Liver (tissue), 9 donors: ENCODE measurements around the gene TNNT3. TPM values are rescaled to one million over a fixed set of nuclear protein-coding genes. Genes with fewer than 3 reads are reported as not detected.

ENCODE experiments used
- DNase-seq: peaks from one replicate; pipeline ENCODE4 v3.0.0-alpha.2; 2017; ENCODE audit warnings: low spot score
- H3K27ac ChIP-seq, 2 donors: one replicate each; pipeline ENCODE4 v1.7.0; 2013; ENCODE audit warnings: inconsistent platforms in 2 of 2, low read length in 2 of 2, control low read depth in 1 of 2, low read depth in 1 of 2, mild to moderate bottlenecking in 1 of 2
- H3K27me3 ChIP-seq, 4 donors: one replicate each; pipeline versions ENCODE4 v1.6.1 to v1.7.0; 2013; ENCODE audit warnings: low read length in 3 of 4, inconsistent platforms in 1 of 4, mild to moderate bottlenecking in 1 of 4, moderate library complexity in 1 of 4; ENCODE audit not compliant: control insufficient read depth in 4 of 4, insufficient read depth in 4 of 4
- H3K36me3 ChIP-seq, 4 donors: one replicate each; pipeline versions ENCODE4 v1.6.1 to v1.7.0; 2013; ENCODE audit warnings: low read length in 3 of 4, mild to moderate bottlenecking in 3 of 4, low read depth in 1 of 4, moderate library complexity in 1 of 4; ENCODE audit not compliant: control insufficient read depth in 4 of 4, insufficient read depth in 3 of 4
- H3K4me1 ChIP-seq, 4 donors: one replicate each; pipeline versions ENCODE4 v1.6.1 to v1.7.0; 2013; ENCODE audit warnings: low read length in 3 of 4, mild to moderate bottlenecking in 3 of 4, moderate library complexity in 1 of 4; ENCODE audit not compliant: control insufficient read depth in 4 of 4, insufficient read depth in 4 of 4
- H3K4me3 ChIP-seq, 3 donors: one replicate each; pipeline versions ENCODE4 v1.6.1 to v1.7.0; 2013; ENCODE audit warnings: low read length in 3 of 3, control low read depth in 1 of 3, low read depth in 1 of 3, mild to moderate bottlenecking in 1 of 3
- H3K9ac ChIP-seq, 2 donors: one replicate each; pipeline ENCODE4 v1.7.0; 2013; ENCODE audit warnings: low read length in 2 of 2, mild to moderate bottlenecking in 2 of 2, moderate library complexity in 2 of 2, control low read depth in 1 of 2, low read depth in 1 of 2
- H3K9me3 ChIP-seq, 4 donors: one replicate each; pipeline versions ENCODE4 v1.6.1 to v1.7.0; 2013; ENCODE audit warnings: low read length in 3 of 4; ENCODE audit not compliant: control insufficient read depth in 4 of 4
- CTCF ChIP-seq: fragments of 150-350 bp; IDR thresholded peaks from 2 replicates; pipeline ENCODE4 v1.5.1; 2017; ENCODE audit warnings: improper control_type of control experiment, low read depth, low read length; ENCODE audit not compliant: missing input control
- EGR1 ChIP-seq, 2 donors: IDR thresholded peaks; 2 replicates each; pipeline ENCODE4 v1.6.1; 2016 to 2018; ENCODE audit warnings: antibody characterized with exemption in 2 of 2, low read depth in 2 of 2
- FOXA1 ChIP-seq: IDR thresholded peaks from 2 replicates; pipeline ENCODE4 v1.6.1; 2016; ENCODE audit warnings: antibody characterized with exemption
- FOXA2 ChIP-seq: IDR thresholded peaks from 2 replicates; pipeline ENCODE4 v1.6.1; 2016; ENCODE audit warnings: antibody characterized with exemption
- GABPA ChIP-seq, 2 donors: IDR thresholded peaks in 1 of 2; conservative IDR thresholded peaks in 1 of 2; 2 replicates each; pipeline ENCODE4 v1.6.1; 2016; ENCODE audit warnings: antibody characterized with exemption in 2 of 2, mild to moderate bottlenecking in 1 of 2, moderate library complexity in 1 of 2
- HNF4A ChIP-seq, 2 donors: conservative IDR thresholded peaks; 2 replicates each; pipeline ENCODE4 v1.6.1; 2016; ENCODE audit warnings: antibody characterized with exemption in 2 of 2, mild to moderate bottlenecking in 2 of 2
- JUND ChIP-seq, 2 donors: IDR thresholded peaks; 2 replicates each; pipeline ENCODE4 v1.6.1; 2016; ENCODE audit warnings: antibody characterized with exemption in 2 of 2
- MAX ChIP-seq: IDR thresholded peaks from 2 replicates; pipeline ENCODE4 v1.6.1; 2016; ENCODE audit warnings: antibody characterized with exemption
- NR2F2 ChIP-seq: IDR thresholded peaks from 2 replicates; pipeline ENCODE4 v1.6.1; 2016; ENCODE audit warnings: antibody characterized with exemption
- RAD21 ChIP-seq, 2 donors: IDR thresholded peaks; 2 replicates each; pipeline ENCODE4 v1.6.1; 2016; ENCODE audit warnings: antibody characterized with exemption in 2 of 2, mild to moderate bottlenecking in 2 of 2
- REST ChIP-seq: IDR thresholded peaks from 2 replicates; pipeline ENCODE4 v1.6.1; 2016; ENCODE audit warnings: antibody characterized with exemption, mild to moderate bottlenecking
- RXRA ChIP-seq, 2 donors: IDR thresholded peaks; 2 replicates each; pipeline ENCODE4 v1.6.1; 2017 to 2018; ENCODE audit warnings: antibody characterized with exemption in 2 of 2, mild to moderate bottlenecking in 1 of 2
- SP1 ChIP-seq: IDR thresholded peaks from 2 replicates; pipeline ENCODE4 v1.6.1; 2018; ENCODE audit warnings: antibody characterized with exemption, mild to moderate bottlenecking
- TAF1 ChIP-seq: conservative IDR thresholded peaks from 2 replicates; pipeline ENCODE4 v1.6.1; 2016; ENCODE audit warnings: antibody characterized with exemption, mild to moderate bottlenecking
- YY1 ChIP-seq: IDR thresholded peaks from 2 replicates; pipeline ENCODE4 v1.6.1; 2016; ENCODE audit warnings: antibody characterized with exemption, mild to moderate bottlenecking
- WGBS: extraction: QIAGEN DNeasy Blood & Tissue Kit; methylation state at CpG from one replicate; pipeline ENCODE4 v1.1.7; 2013; 5-methylcytosine and 5-hydroxymethylcytosine counted together
- polyA plus RNA-seq, 2 donors: library from polyadenylated mRNA; stranded (reverse) in 1 of 2; unstranded in 1 of 2; fragments of 200-250 nt in 1 of 2; fragments of >200 nt in 1 of 2; fragmentation: Nextera tagmentation in 1 of 2; extraction: Ambion mirVana in 1 of 2; gene quantifications; one replicate each; pipeline versions ENCODE4 v1.2.1 to v1.2.3, GENCODE V29; 2013 to 2015
- total RNA-seq, 2 donors: library from RNA; depleted of rRNA; stranded (reverse); fragments of >200 nt; gene quantifications; one replicate each; pipeline ENCODE4 v1.2.3, GENCODE V29; 2014
- TF ChIP-seq, protein P1 (sequence below): IDR thresholded peaks from 2 replicates; pipeline ENCODE4 v1.6.1; 2016; ENCODE audit warnings: antibody characterized with exemption
- donor health status: healthy.
- donor health status: healthy.
- donor health status: healthy.
- donor health status: healthy.
- donor health status: healthy.

Gene TNNT3
- total and polyA plus RNA-seq, 4 donors: 0.06 to 0.14 TPM; not detected in 2

DNA sequence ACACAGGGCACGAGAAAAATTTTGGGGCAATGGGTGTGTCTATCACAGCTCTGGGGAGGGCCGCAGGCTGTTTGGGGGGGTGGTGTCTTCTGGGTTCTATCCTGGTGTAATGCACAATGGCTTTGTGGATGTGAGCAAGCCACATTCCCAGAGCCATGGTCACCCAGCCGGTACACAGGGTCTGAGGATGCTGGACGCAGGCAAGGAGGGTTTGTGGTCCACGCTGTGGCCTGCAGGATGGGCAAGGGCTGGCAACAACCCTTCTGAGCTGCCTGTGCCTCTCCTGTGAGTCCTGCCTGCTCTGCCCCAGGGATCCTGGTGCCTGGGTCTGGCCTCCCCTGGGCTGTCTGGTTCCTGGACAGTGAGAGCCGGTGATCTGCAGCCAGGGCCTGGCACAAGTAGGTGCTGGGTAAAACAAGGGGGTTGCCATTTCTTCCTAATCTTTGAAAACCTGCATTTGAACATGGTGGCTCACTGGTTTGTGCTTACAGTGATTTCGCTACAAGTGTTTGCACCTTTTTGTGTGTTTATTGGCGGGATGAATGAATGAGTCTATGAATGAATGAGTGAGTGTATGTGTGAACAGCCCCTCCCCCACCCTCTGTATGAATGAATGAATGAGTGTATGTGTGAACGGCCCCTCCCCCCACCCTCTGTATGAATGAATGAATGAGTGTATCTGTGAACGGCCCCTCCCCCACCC is 23.2 kb downstream of the TNNT3 start:
- no peaks in the 10 kb centered on the region for H3K9me3 ChIP-seq
- WGBS: 87% methylated on average over 10 of the region's 10 CpGs
- no peak overlapping the region for H3K9ac ChIP-seq
- TF ChIP-seq FOXA1 (no peak), TAF1 (no peak), RAD21 (IDR thresholded peaks at IDR 0.05) (no peak), GABPA (IDR thresholded peaks at IDR 0.05 in 1 of 2, conservative IDR thresholded peaks at IDR 0.05 in 1 of 2) (no peak), REST (no peak), NR2F2 (no peak), JUND (IDR thresholded peaks at IDR 0.05) (no peak), YY1 (no peak)
- TF ChIP-seq, protein P1, sequence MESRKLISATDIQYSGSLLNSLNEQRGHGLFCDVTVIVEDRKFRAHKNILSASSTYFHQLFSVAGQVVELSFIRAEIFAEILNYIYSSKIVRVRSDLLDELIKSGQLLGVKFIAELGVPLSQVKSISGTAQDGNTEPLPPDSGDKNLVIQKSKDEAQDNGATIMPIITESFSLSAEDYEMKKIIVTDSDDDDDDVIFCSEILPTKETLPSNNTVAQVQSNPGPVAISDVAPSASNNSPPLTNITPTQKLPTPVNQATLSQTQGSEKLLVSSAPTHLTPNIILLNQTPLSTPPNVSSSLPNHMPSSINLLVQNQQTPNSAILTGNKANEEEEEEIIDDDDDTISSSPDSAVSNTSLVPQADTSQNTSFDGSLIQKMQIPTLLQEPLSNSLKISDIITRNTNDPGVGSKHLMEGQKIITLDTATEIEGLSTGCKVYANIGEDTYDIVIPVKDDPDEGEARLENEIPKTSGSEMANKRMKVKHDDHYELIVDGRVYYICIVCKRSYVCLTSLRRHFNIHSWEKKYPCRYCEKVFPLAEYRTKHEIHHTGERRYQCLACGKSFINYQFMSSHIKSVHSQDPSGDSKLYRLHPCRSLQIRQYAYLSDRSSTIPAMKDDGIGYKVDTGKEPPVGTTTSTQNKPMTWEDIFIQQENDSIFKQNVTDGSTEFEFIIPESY: no peak
- no peaks in the 10 kb centered on the region for H3K4me1 ChIP-seq
- H3K27me3 ChIP-seq: no peaks in the 10 kb centered on the region
- no peak overlapping the region for H3K27ac ChIP-seq
- H3K4me3 ChIP-seq: no peak overlapping the region
- H3K36me3 ChIP-seq: no peaks in the 10 kb centered on the region
- no peak for DNase-seq

DNA sequence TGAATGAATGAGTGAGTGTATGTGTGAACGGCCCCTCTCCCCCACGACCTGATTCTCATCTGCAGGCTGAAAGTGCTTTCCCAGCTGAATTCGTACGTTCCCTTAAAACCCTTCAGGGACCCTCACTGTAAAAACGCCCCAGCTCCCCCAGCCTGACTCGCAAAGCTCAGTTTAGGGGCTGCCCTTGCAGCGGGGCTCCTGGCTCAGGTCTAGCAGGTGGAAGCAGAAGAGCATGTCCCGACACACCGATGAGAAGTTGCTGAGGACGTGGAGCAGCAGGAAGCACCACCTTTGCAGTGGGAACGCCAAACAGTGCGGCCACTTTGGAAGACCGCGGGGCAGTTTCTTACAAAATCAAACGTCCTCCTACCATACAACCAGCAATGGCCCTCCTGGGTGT is 24.1 kb downstream of the TNNT3 start:
- DNase-seq: no peak
- Histone ChIP-seq H3K9me3 (no peaks in the 10 kb centered on the region), H3K27ac (no peak overlapping the region), H3K9ac (no peak overlapping the region), H3K4me3 (no peak overlapping the region), H3K27me3 (no peaks in the 10 kb centered on the region), H3K4me1 (no peaks in the 10 kb centered on the region), H3K36me3 (no peaks in the 10 kb centered on the region)
- 82% methylated on average over 15 of the region's 15 CpGs for WGBS
- TF ChIP-seq JUND (IDR thresholded peaks at IDR 0.05): no peak
- TF ChIP-seq FOXA1: no peak
- TF ChIP-seq EGR1 (IDR thresholded peaks at IDR 0.05; ENCODE audit: low read depth in 2 of 2): no peak
- TF ChIP-seq, protein P1: no peak
- no peak for TF ChIP-seq FOXA2
- TF ChIP-seq RAD21 (IDR thresholded peaks at IDR 0.05): no peak
- TF ChIP-seq TAF1: no peak
- TF ChIP-seq YY1: no peak
- TF ChIP-seq HNF4A (conservative IDR thresholded peaks at IDR 0.05): no peak
- TF ChIP-seq GABPA (IDR thresholded peaks at IDR 0.05 in 1 of 2, conservative IDR thresholded peaks at IDR 0.05 in 1 of 2): no peak
- no peak for TF ChIP-seq SP1
- TF ChIP-seq MAX: no peak
- TF ChIP-seq RXRA (IDR thresholded peaks at IDR 0.05): no peak
- TF ChIP-seq CTCF: no peak
